Measurements from ENCODE around the gene ITPA. TPM values are rescaled to one million over a fixed set of nuclear protein-coding genes. Genes with fewer than 3 reads are reported as not detected.

ITPA gene
- total and polyA plus RNA-seq, 2 of the 8 experiments (the other 6 are each of a cell fraction or from before 2014, with no cell fraction given): 88.2 to 94.0 TPM

DNA sequence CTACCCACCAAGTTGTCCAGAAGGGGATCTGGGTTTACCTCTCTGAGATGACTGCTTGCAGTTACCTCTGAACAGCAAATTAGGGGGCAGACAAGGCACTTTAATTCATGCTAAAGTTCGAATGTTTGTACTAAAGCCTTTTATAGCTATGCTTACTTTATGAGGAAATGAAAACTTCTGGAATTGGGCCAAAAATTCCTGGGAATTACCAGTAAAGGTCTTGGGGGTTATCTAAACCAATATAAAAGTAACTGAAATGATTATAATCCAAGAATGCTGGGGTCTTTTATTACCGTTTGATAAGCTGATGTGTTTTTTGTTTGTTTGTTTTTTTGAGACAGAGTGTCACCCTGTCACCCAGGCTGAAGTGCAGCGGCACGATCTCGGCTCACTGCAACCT is 28.0 kb upstream of the ITPA start (continued):
- TF ChIP-seq CTBP2 (IDR thresholded peaks at IDR 0.05; ENCODE audit: borderline replicate concordance, insufficient read depth, insufficient read length, low read length) (no peak), RAD21 (IDR thresholded peaks at IDR 0.05 in 1 of 2, conservative IDR thresholded peaks at IDR 0.05 in 1 of 2; ENCODE audit: low read depth in 2 of 2, low read length in 2 of 2) (no peak)
- TF ChIP-seq, protein P1, sequence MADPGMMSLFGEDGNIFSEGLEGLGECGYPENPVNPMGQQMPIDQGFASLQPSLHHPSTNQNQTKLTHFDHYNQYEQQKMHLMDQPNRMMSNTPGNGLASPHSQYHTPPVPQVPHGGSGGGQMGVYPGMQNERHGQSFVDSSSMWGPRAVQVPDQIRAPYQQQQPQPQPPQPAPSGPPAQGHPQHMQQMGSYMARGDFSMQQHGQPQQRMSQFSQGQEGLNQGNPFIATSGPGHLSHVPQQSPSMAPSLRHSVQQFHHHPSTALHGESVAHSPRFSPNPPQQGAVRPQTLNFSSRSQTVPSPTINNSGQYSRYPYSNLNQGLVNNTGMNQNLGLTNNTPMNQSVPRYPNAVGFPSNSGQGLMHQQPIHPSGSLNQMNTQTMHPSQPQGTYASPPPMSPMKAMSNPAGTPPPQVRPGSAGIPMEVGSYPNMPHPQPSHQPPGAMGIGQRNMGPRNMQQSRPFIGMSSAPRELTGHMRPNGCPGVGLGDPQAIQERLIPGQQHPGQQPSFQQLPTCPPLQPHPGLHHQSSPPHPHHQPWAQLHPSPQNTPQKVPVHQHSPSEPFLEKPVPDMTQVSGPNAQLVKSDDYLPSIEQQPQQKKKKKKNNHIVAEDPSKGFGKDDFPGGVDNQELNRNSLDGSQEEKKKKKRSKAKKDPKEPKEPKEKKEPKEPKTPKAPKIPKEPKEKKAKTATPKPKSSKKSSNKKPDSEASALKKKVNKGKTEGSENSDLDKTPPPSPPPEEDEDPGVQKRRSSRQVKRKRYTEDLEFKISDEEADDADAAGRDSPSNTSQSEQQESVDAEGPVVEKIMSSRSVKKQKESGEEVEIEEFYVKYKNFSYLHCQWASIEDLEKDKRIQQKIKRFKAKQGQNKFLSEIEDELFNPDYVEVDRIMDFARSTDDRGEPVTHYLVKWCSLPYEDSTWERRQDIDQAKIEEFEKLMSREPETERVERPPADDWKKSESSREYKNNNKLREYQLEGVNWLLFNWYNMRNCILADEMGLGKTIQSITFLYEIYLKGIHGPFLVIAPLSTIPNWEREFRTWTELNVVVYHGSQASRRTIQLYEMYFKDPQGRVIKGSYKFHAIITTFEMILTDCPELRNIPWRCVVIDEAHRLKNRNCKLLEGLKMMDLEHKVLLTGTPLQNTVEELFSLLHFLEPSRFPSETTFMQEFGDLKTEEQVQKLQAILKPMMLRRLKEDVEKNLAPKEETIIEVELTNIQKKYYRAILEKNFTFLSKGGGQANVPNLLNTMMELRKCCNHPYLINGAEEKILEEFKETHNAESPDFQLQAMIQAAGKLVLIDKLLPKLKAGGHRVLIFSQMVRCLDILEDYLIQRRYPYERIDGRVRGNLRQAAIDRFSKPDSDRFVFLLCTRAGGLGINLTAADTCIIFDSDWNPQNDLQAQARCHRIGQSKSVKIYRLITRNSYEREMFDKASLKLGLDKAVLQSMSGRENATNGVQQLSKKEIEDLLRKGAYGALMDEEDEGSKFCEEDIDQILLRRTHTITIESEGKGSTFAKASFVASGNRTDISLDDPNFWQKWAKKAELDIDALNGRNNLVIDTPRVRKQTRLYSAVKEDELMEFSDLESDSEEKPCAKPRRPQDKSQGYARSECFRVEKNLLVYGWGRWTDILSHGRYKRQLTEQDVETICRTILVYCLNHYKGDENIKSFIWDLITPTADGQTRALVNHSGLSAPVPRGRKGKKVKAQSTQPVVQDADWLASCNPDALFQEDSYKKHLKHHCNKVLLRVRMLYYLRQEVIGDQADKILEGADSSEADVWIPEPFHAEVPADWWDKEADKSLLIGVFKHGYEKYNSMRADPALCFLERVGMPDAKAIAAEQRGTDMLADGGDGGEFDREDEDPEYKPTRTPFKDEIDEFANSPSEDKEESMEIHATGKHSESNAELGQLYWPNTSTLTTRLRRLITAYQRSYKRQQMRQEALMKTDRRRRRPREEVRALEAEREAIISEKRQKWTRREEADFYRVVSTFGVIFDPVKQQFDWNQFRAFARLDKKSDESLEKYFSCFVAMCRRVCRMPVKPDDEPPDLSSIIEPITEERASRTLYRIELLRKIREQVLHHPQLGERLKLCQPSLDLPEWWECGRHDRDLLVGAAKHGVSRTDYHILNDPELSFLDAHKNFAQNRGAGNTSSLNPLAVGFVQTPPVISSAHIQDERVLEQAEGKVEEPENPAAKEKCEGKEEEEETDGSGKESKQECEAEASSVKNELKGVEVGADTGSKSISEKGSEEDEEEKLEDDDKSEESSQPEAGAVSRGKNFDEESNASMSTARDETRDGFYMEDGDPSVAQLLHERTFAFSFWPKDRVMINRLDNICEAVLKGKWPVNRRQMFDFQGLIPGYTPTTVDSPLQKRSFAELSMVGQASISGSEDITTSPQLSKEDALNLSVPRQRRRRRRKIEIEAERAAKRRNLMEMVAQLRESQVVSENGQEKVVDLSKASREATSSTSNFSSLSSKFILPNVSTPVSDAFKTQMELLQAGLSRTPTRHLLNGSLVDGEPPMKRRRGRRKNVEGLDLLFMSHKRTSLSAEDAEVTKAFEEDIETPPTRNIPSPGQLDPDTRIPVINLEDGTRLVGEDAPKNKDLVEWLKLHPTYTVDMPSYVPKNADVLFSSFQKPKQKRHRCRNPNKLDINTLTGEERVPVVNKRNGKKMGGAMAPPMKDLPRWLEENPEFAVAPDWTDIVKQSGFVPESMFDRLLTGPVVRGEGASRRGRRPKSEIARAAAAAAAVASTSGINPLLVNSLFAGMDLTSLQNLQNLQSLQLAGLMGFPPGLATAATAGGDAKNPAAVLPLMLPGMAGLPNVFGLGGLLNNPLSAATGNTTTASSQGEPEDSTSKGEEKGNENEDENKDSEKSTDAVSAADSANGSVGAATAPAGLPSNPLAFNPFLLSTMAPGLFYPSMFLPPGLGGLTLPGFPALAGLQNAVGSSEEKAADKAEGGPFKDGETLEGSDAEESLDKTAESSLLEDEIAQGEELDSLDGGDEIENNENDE (IDR thresholded peaks at IDR 0.05; ENCODE audit: insufficient replicate concordance, low read length): no peak
- TF ChIP-seq, protein P2, sequence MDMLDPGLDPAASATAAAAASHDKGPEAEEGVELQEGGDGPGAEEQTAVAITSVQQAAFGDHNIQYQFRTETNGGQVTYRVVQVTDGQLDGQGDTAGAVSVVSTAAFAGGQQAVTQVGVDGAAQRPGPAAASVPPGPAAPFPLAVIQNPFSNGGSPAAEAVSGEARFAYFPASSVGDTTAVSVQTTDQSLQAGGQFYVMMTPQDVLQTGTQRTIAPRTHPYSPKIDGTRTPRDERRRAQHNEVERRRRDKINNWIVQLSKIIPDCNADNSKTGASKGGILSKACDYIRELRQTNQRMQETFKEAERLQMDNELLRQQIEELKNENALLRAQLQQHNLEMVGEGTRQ (IDR thresholded peaks at IDR 0.05; ENCODE audit: low read length): no peak
